ENCODE measurements around the gene SLC25A45.

The SLC25A45 gene, protein sequence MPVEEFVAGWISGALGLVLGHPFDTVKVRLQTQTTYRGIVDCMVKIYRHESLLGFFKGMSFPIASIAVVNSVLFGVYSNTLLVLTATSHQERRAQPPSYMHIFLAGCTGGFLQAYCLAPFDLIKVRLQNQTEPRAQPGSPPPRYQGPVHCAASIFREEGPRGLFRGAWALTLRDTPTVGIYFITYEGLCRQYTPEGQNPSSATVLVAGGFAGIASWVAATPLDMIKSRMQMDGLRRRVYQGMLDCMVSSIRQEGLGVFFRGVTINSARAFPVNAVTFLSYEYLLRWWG

DNA sequence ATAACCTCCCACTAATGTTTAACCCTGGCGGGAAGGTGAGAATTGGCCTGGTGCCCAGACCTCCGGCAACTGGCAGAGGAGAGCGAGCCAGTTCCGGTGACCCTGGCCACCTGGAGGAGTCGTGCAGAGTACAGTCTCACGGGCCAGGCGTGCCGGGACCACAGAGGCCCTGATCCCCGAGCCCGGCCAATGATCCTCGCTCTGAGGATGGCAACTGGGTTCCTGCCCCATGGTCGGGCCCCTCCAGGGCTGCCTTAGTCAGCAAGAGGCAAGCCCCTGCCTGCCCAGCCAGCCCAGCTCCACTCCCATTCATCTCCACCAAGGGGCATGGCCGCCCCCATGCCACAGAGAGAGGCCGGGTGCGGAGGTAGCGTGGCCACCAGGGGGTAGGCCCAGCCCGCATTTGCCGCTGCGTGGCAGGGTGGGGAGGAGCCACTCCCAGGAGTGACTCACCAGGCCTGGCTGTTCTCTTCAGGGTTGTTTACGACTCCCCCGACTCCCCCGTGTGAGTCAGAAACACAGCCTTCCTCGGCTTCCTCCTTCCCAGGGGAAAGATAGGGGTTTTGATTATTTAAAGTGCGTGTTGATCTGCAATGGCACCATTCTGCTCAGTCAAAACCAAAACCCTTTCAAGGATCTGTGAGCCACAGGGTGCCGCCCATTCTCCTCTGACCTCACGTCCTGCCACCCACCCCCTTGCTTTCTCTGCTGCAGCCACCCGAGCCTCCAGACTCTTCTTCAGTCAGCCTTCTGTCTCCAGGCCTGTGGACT is at the start of gene SLC25A45:
Gene SLC25A45 (minus strand): TSS at position 614 of the 771 bp plus-strand sequence. CDS start 695 bp downstream, outside the sequence.
- Histone ChIP-seq H3K4me3 (peak within 1 kb of the TSS; percentile 72), H3K27ac (peak within 1 kb of the TSS; percentile 97 to 99)
- DNase-seq (ENCODE audit: low spot score) = peak; percentile 97
- TF ChIP-seq, protein P1, sequence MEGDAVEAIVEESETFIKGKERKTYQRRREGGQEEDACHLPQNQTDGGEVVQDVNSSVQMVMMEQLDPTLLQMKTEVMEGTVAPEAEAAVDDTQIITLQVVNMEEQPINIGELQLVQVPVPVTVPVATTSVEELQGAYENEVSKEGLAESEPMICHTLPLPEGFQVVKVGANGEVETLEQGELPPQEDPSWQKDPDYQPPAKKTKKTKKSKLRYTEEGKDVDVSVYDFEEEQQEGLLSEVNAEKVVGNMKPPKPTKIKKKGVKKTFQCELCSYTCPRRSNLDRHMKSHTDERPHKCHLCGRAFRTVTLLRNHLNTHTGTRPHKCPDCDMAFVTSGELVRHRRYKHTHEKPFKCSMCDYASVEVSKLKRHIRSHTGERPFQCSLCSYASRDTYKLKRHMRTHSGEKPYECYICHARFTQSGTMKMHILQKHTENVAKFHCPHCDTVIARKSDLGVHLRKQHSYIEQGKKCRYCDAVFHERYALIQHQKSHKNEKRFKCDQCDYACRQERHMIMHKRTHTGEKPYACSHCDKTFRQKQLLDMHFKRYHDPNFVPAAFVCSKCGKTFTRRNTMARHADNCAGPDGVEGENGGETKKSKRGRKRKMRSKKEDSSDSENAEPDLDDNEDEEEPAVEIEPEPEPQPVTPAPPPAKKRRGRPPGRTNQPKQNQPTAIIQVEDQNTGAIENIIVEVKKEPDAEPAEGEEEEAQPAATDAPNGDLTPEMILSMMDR (IDR thresholded peaks at IDR 0.05) = peak; percentile 83

DNA sequence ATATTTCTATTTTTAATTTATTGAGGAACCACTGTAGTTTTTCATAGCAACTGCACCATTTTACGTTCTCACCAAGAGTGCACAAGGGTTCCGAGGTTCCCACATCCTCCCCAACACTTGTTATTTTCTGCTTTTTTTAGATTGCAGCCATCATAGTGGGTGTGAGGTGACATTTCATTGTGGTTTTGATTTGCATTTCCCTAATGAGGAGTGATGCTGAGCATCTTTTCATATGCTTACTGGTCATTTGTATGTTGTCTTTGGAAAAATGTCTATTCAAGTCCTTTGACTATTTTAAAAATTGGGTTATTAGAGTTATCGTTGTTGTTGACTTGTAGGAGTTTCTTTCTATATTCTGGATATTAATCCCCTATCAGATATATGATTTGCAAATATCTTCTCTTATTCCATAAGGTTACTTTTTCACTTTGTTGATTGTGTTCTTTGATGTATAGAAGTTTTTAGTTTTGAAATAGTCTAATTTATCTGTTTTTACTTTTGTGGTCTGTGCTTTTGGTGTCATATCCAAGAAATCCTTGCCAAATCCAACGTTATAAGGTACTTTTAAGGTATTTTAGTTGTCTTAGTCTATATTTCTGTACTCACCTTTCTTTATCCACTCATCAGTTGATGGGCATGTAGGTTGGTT is 49.1 kb upstream of the SLC25A45 start:
- H3K4me3 ChIP-seq = peak overlapping the region; percentile 90
- no peak for DNase-seq (ENCODE audit: low spot score)
- TF ChIP-seq, protein P1 (IDR thresholded peaks at IDR 0.05) = no peak
- peak overlapping the region; percentile 76 to 99 for H3K27ac ChIP-seq

- TF ChIP-seq, protein P1 (IDR thresholded peaks at IDR 0.05) = no peak
Measured at GRCh38 chr11:65430406-65431217, 48.2 kb upstream of the SLC25A45 start.

GRCh38 chr11:65429724-65430405 is 47.4 kb upstream of the SLC25A45 start:
- DNase-seq (ENCODE audit: low spot score) = peak; percentile 87
- peak overlapping the region; percentile 76 to 99 for H3K27ac ChIP-seq
- H3K4me3 ChIP-seq = peak overlapping the region; percentile 90
- TF ChIP-seq, protein P1 (IDR thresholded peaks at IDR 0.05) = no peak

More at GRCh38 chr11:65430406-65431217, 48.2 kb upstream of the SLC25A45 start:
- peak; percentile 45 for DNase-seq (ENCODE audit: low spot score)
- H3K4me3 ChIP-seq = peak overlapping the region; percentile 90
- H3K27ac ChIP-seq = peak overlapping the region; percentile 76 to 99

DNA sequence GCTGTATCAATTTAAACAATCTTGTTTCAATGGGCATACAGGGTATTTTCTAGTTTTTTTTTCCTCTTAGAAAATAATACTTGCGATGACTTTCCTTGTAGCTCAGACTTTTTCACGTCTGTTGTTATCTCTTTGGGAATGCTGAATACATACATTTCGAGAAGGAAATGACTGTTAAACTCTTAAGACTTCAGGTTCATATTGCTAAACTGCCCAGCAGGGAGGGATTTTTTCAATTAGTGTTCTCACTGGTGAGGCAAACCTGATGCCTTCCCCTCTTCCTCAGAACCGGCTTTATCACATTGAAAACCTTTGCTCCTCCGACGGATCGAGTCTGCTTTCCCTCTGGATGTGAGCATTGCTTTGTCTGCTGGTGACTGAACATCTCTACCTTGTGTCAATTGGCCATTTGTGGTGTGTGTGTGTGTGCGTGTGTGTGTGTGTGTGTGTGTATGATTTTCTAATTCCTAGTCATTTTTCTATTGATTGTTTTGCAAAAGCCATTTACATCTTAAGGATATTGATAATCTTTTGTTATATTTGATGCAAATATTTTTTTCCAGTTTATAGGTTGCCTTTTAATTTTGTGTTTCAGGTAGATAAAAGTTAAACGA is 46.7 kb upstream of the SLC25A45 start:
- peak; percentile 72 for DNase-seq (ENCODE audit: low spot score)
- Histone ChIP-seq H3K4me3 (peak overlapping the region; percentile 90), H3K27ac (peak overlapping the region; percentile 99 to 100)
- TF ChIP-seq, protein P1 (IDR thresholded peaks at IDR 0.05) = no peak

All from coronary artery (tissue), 2 donors.